OCI-LY1 (cell line): ENCODE results near the gene TSPAN4.

Source experiments
- H2AFZ ChIP-seq: fragments of 200-600 bp; sonication (generic), shearing (Covaris generic); 2 replicates; pipeline ENCODE4 v1.6.0; 2014; ENCODE audit warnings: antibody characterized with exemption, mild to moderate bottlenecking, low read length
- H3F3A ChIP-seq: fragments of 200-600 bp; sonication (generic), shearing (Covaris generic); 2 replicates; pipeline ENCODE4 v1.6.0; 2014; ENCODE audit warnings: mild to moderate bottlenecking, antibody characterized with exemption, low read length, moderate library complexity; ENCODE audit not compliant: insufficient read depth
- H3K27ac ChIP-seq: fragments of 200-600 bp; sonication (generic); 2 replicates; pipeline ENCODE4 v1.5.1; 2014; ENCODE audit warnings: low read length, mixed run types, mild to moderate bottlenecking, low read depth; ENCODE audit not compliant: poor library complexity, severe bottlenecking
- H3K27me3 ChIP-seq: fragments of 200-600 bp; sonication (generic); 2 replicates; pipeline ENCODE4 v1.6.0; 2014; ENCODE audit warnings: antibody characterized with exemption, mild to moderate bottlenecking, low read length, moderate library complexity; ENCODE audit not compliant: insufficient read depth
- H3K36me3 ChIP-seq: fragments of 200-600 bp; sonication (generic); 2 replicates; pipeline ENCODE4 v1.6.1; 2014; ENCODE audit warnings: mild to moderate bottlenecking, antibody characterized with exemption, low read length, moderate library complexity, mixed read lengths; ENCODE audit not compliant: insufficient read depth
- H3K4me1 ChIP-seq: fragments of 200-600 bp; sonication (generic); 2 replicates; pipeline ENCODE4 v1.5.1; 2014; ENCODE audit warnings: mild to moderate bottlenecking, low read length, moderate library complexity; ENCODE audit not compliant: insufficient read depth, severe bottlenecking
- H3K4me2 ChIP-seq: fragments of 200-600 bp; sonication (generic), shearing (Covaris generic); 2 replicates; pipeline ENCODE4 v1.6.1; 2014; ENCODE audit warnings: low read length
- H3K4me3 ChIP-seq: fragments of 200-600 bp; sonication (generic); 2 replicates; pipeline ENCODE4 v1.5.1; 2014; ENCODE audit warnings: low read length, low read depth, mild to moderate bottlenecking, mixed read lengths; ENCODE audit not compliant: poor library complexity, severe bottlenecking
- H3K79me2 ChIP-seq: fragments of 200-600 bp; shearing (Covaris generic); 2 replicates; pipeline ENCODE4 v1.6.1; 2016; ENCODE audit warnings: mixed run types, low read length, mixed read lengths; ENCODE audit not compliant: insufficient read depth
- H3K9ac ChIP-seq: fragments of 200-600 bp; sonication (generic), shearing (Covaris generic); 2 replicates; pipeline ENCODE4 v1.6.1; 2014; ENCODE audit warnings: mild to moderate bottlenecking, low read length, mixed read lengths
- H3K9me2 ChIP-seq: fragments of 200-600 bp; sonication (generic), shearing (Covaris generic); 2 replicates; pipeline ENCODE4 v1.6.1; 2014; ENCODE audit warnings: low read depth, mild to moderate bottlenecking, low read length, mixed read lengths
- H3K9me3 ChIP-seq: fragments of 200-600 bp; shearing (Covaris generic); 2 replicates; pipeline ENCODE4 v1.6.1; 2014; ENCODE audit warnings: low read length, mixed read lengths
- H4K20me1 ChIP-seq: fragments of 200-600 bp; sonication (generic), shearing (Covaris generic); 2 replicates; pipeline ENCODE4 v1.6.0; 2016; ENCODE audit warnings: mild to moderate bottlenecking, low read length; ENCODE audit not compliant: insufficient read depth
- EZH2 ChIP-seq: fragments of 200-600 bp; sonication (generic), shearing (Covaris generic); IDR thresholded peaks from 2 replicates; pipeline ENCODE4 v1.8.0; 2017; ENCODE audit warnings: borderline replicate concordance, mixed run types, mild to moderate bottlenecking, antibody characterized with exemption, low read length, moderate library complexity, mixed read lengths
- TF ChIP-seq, protein P1 (sequence below): fragments of 200-600 bp; sonication (generic), shearing (Covaris generic); IDR thresholded peaks from 2 replicates; pipeline ENCODE4 v1.5.1; 2017; ENCODE audit warnings: mild to moderate bottlenecking, antibody characterized with exemption, low read length, moderate library complexity, mixed read lengths

The TSPAN4 gene

DNA sequence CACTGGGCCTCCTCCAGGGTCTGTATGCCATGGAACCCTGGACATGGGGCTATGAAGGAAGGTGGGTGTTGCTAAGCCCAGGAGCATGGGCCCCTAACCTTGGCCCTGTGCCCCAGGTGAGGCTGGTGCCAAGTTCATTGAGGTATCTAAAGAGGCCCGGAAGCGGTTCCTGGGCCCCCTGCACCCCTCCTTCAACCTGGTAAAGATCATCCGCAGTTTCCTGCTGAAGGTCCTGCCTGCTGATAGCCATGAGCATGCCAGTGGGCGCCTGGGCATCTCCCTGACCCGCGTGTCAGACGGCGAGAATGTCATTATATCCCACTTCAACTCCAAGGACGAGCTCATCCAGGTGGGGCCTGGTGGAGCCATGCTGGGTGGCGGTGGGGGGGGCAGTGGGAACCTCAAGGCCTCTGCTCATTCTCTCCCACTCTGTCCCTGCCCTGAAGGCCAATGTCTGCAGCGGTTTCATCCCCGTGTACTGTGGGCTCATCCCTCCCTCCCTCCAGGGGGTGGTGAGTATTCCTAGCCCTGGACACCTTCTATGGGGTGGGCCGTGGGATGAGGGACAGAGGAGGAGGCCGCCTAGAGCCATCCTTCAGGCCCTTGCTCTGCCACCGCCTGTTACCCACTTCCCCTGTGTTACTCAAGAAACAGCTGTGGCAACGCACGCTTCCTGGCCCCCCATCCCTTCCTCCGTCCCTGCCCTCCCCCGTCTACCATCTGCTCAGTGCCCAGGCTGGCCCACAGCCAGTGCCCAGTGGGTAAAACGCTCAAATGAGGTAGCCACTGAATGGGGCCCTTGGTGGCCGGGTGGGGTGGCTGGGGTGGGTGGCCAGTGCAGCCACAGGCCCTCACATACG, 20.9 kb upstream of the TSPAN4 start:
- Histone ChIP-seq H3K27me3 (no peaks in the 10 kb centered on the region), H2AFZ (no peak overlapping the region), H3K36me3 (peaks cover 14% of the 10 kb centered on the region), H3K9me2 (no peaks in the 10 kb centered on the region), H3K4me2 (no peak overlapping the region), H3K9me3 (no peaks in the 10 kb centered on the region), H3K79me2 (no peaks in the 10 kb centered on the region), H3K4me3 (no peak overlapping the region), H3F3A (peaks cover 4% of the 10 kb centered on the region; the same call in 1 of the 2 replicates), H3K27ac (no peak overlapping the region), H3K9ac (no peak overlapping the region), H3K4me1 (peaks cover 16% of the 10 kb centered on the region), H4K20me1 (no peaks in the 10 kb centered on the region)
- TF ChIP-seq EZH2, result no peak
- TF ChIP-seq, protein P1, sequence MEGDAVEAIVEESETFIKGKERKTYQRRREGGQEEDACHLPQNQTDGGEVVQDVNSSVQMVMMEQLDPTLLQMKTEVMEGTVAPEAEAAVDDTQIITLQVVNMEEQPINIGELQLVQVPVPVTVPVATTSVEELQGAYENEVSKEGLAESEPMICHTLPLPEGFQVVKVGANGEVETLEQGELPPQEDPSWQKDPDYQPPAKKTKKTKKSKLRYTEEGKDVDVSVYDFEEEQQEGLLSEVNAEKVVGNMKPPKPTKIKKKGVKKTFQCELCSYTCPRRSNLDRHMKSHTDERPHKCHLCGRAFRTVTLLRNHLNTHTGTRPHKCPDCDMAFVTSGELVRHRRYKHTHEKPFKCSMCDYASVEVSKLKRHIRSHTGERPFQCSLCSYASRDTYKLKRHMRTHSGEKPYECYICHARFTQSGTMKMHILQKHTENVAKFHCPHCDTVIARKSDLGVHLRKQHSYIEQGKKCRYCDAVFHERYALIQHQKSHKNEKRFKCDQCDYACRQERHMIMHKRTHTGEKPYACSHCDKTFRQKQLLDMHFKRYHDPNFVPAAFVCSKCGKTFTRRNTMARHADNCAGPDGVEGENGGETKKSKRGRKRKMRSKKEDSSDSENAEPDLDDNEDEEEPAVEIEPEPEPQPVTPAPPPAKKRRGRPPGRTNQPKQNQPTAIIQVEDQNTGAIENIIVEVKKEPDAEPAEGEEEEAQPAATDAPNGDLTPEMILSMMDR, result no peak

DNA sequence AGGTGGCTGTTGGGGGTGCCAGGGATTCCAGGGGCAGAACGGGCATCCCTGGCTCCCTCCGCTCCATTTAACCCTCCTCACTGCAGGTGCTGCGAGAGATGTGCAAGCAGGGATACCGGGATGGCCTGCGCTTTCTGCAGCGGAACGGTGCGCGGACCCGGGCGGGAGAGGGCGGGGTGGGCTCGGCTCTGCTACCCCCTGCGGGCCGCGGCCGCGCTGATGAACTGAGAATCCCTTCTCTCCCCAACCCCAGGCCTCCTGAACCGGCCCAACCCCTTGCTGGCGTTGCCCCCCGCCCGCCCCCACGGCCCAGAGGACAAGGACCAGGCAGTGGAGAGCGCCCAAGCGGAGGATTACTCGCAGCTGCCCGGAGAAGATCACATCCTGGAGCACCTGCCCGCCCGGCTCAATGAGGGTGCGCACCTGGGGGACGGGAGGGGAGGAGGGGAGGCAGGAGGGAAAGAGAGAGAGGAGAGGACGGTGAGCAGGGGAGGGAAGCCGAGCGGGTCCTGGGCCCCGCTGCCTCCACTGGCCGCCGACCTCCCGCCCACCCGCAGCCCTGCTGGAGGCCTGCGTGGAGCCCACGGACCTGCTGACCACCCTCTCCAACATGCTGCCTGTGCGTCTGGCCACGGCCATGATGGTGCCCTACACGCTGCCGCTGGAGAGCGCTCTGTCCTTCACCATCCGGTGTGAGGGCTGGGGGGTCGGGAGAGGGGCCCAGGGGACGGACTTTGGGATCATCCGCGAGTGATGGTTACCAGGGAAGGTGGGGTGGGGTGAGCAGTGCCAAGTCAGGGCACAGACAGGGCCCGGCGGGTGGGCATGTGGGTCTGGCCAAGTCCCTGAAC, 19.0 kb upstream of the TSPAN4 start:
- Histone ChIP-seq H3K9me3 (no peaks in the 10 kb centered on the region), H3K36me3 (peaks cover 14% of the 10 kb centered on the region), H3F3A (no peaks in the 10 kb centered on the region), H3K4me3 (no peak overlapping the region), H4K20me1 (no peaks in the 10 kb centered on the region), H3K79me2 (no peaks in the 10 kb centered on the region), H3K27ac (no peak overlapping the region), H2AFZ (no peak overlapping the region), H3K27me3 (peaks cover 7% of the 10 kb centered on the region), H3K4me1 (peaks cover 24% of the 10 kb centered on the region), H3K9me2 (no peaks in the 10 kb centered on the region), H3K9ac (no peak overlapping the region), H3K4me2 (no peak overlapping the region)
- TF ChIP-seq, protein P1, result no peak
- no peak for TF ChIP-seq EZH2

DNA sequence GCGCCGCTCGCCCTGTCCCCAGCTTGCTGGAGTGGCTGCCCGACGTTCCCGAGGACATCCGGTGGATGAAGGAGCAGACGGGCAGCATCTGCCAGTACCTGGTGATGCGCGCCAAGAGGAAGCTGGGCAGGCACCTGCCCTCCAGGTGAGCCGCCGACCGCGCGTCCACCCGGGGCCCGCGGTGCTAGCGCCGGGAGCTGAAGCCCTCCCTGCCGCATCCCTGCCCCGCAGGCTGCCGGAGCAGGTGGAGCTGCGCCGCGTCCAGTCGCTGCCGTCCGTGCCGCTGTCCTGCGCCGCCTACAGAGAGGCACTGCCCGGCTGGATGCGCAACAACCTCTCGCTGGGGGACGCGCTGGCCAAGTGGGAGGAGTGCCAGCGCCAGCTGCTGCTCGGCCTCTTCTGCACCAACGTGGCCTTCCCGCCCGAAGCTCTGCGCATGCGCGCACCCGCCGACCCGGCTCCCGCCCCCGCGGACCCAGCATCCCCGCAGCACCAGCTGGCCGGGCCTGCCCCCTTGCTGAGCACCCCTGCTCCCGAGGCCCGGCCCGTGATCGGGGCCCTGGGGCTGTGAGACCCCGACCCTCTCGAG, 18.3 kb upstream of the TSPAN4 start:
- no peak for TF ChIP-seq EZH2
- TF ChIP-seq, protein P1, result no peak
- Histone ChIP-seq H3K9me3 (no peaks in the 10 kb centered on the region), H3K4me1 (peaks cover 24% of the 10 kb centered on the region), H3K79me2 (no peaks in the 10 kb centered on the region), H3K9me2 (no peaks in the 10 kb centered on the region), H2AFZ (no peak overlapping the region), H3F3A (no peaks in the 10 kb centered on the region), H3K4me2 (no peak overlapping the region), H3K27me3 (peaks cover 14% of the 10 kb centered on the region), H3K27ac (no peak overlapping the region), H3K9ac (no peak overlapping the region), H3K4me3 (no peak overlapping the region), H3K36me3 (peaks cover 14% of the 10 kb centered on the region), H4K20me1 (no peaks in the 10 kb centered on the region)
